GM19193 (cell line): ENCODE measurements around the gene GFOD1.

Source experiments
- POLR2A ChIP-seq: IDR thresholded peaks from 4 replicates; pipeline ENCODE4 v1.6.1; 2011; ENCODE audit not compliant: insufficient read depth, insufficient read length; ENCODE audit errors: extremely low read depth

Gene GFOD1

GRCh38 chr6:13479971-13480434, 7.4 kb downstream of the GFOD1 start:
- no peak for TF ChIP-seq POLR2A

DNA sequence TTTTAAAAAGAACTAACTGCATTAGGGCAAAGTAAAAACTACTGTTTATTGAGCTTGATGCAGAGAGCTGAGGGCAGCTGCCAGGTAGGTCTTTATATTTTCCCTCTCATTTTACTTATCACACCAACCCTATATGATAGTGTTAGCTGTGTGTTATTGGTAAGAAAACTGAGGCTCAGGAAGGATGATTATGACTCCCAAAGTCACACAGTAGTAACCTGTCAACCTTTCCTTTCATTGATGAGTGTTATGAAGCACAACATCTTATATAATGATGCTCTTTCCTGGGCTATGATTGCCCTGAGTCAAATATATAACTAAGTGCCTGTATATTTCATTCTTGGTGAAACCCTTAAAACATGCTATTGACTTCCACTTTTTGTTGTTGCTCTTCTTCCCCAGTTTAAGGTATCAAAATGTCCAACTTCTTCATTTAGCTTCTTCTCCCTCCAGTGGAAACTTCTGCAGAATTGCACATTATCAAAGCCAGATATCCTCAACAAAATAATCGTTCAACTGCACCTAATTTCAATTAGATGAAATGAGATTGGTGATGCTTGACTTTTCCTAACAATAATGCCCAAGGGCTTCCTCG, 8.1 kb downstream of the GFOD1 start:
- no peak for TF ChIP-seq POLR2A

- TF ChIP-seq POLR2A, result no peak
Observed at GRCh38 chr6:13478525-13478966, 8.9 kb downstream of the GFOD1 start.

DNA sequence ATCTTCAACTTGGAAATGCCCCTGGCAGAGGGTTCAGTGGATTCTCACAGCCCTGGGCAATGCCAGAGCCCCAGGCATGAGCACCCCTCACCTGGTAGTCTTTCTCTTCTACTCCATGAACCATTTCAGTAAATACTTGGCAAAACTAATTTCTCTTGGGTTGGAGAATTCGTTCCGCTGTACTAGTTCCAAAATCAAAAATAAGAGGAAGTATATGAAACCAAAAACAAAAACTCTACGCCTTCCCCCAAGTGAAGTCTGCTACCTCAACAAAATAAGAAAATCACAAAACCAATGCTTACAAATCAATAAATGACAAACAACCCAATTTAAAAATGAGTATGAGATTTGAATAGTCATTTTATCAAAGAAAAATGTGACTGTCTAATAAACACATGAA, 12.6 kb downstream of the GFOD1 start:
- TF ChIP-seq POLR2A, result no peak

DNA sequence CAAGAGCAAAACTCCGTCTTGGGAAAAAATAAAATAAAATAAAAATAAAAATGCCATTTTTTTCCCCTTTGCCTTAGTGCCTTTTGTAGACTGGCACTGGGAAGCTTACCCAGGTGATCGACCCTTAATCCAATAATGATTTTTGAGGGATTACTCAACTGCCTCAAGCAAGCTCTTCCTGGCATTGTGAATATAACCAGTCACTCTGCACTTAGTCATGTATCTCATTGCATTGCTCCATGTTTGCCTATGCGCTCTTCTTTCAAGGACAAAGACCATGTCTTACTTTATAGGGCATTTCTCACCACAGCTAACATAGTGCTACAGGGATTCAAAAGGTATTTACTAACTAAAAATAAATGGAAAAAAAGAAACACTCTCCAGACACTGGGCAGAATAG, 13.0 kb downstream of the GFOD1 start:
- no peak for TF ChIP-seq POLR2A

DNA sequence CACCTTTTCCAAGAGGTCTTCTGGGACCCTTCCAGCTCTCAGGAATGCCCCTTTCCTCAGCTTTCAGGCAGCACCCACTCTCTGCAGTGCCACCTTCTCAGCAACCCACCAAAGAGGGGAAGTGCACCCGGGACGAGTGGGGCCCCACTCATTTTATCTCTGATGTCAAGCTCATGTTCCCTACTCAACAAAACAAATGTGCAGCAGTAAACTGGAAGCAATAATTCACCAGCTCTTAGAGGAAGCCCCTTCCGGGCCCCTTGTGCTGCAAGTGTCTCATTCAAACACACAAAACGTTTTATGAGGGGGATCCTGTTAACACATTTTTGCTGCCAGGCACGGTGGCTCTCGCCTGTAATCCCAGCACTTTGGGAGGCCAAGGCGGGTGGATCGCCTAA, 13.6 kb downstream of the GFOD1 start:
- TF ChIP-seq POLR2A, result no peak

- no peak for TF ChIP-seq POLR2A
Observed at GRCh38 chr6:13472976-13473767, 14.2 kb downstream of the GFOD1 start.

- TF ChIP-seq POLR2A, result no peak
Observed at GRCh38 chr6:13472099-13472498, 15.3 kb downstream of the GFOD1 start.

GRCh38 chr6:13471184-13471583, 16.2 kb downstream of the GFOD1 start:
- TF ChIP-seq POLR2A, result no peak

- no peak for TF ChIP-seq POLR2A
Observed at GRCh38 chr6:13470238-13471140, 16.9 kb downstream of the GFOD1 start.

DNA sequence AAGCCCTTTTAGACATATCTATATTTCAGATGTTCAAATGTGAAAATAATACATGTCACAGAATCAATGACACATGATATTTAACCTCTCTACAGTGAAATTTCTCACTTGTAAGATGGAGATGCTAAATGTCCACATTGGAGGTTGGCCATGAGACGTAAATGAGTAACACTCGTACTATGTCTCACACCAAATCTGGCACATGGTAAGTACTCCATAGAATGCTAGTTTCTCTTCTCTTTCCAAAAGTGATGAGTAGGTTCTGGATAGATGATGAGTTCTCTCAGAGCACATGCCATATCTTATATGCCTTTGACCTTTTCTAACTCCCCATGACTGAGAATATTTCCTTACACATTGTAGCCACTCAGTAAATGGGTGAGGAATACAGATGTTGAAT, 17.7 kb downstream of the GFOD1 start:
- TF ChIP-seq POLR2A, result no peak

DNA sequence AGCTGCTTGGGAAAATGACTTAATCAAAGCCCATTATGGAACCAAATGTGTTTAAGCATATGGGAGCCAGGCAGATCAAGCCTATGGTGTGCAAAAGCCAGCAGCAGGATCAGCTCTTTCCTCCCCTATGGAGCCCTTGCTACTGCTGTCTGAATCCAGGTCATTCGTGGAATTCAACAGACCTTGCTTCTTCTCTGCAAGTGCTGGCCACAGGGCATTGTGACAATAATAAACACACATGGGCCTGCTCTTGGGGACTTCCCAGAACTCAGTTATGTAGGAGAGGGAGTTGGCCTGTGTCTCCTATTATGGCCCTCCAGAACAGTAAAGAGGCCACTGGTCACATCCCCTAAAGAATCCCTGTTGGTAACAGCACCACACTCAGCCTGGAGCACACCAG, 18.6 kb downstream of the GFOD1 start:
- TF ChIP-seq POLR2A, result no peak

- TF ChIP-seq POLR2A, result no peak
Observed at GRCh38 chr6:13467216-13467600, 20.2 kb downstream of the GFOD1 start.

DNA sequence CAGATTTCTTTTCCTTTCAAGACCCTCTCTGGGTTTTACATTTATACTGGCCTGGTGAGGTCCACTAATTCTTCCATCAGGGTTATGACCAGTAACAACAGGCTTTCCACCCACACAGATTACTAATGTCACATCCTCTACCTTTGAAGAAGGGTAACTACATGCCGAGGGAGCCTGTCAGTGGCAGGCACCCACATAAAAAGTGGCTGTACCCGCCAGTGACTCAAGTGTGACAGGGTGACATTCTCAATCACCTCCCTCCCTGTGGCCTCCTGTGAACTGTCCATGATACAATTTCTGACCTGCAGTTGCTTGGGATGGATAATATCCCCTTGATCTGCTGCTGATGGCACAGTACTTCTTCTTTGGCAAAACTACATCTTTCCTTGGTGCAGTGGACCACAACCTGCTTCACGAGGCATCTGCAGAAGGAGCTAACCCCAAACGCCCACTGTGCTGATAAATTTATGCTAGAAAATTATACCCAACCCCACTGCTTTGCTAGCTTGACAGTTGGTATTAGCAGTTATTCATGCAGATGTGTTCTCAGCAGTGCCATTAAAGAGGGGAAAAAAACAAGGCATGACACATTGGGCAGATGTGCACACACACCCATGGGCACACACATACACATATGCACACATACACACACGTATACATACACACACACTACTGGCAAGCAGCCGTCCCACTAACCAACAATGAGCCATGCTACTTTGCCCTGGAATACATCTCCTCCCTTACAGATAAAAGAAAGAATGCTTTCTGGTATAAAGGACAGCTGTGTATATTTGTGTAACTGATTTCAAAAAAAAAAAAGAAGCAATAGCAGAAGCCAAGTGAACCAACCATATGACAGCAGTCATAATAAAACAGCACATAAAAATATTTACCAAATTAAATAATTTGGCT, 20.8 kb downstream of the GFOD1 start:
- TF ChIP-seq POLR2A, result no peak
